GM19467 (cell line): ENCODE measurements around the gene ITSN2.

Experiments used
- ATAC-seq: cut with Tn5 transposase; IDR thresholded peaks from one replicate; pipeline ENCODE4 v1.9.1; 2021; ENCODE audit warnings: mild to moderate bottlenecking, moderate library complexity; ENCODE audit not compliant: unreplicated experiment

Gene ITSN2

GRCh38 chr2:24273598-24273997 is 86.7 kb downstream of the ITSN2 start:
- no peak for ATAC-seq

GRCh38 chr2:24272907-24273306 is 87.4 kb downstream of the ITSN2 start:
- no peak for ATAC-seq

- no peak for ATAC-seq
Measured at GRCh38 chr2:24272161-24272802, 88.1 kb downstream of the ITSN2 start.

- ATAC-seq, result no peak
Measured at GRCh38 chr2:24269265-24269664, 91.1 kb downstream of the ITSN2 start.

GRCh38 chr2:24265212-24265611 is 95.1 kb downstream of the ITSN2 start:
- no peak for ATAC-seq

- ATAC-seq, result no peak
Measured at GRCh38 chr2:24262421-24262970, 97.8 kb downstream of the ITSN2 start.

- no peak for ATAC-seq
Measured at GRCh38 chr2:24261441-24261840, 98.9 kb downstream of the ITSN2 start.

GRCh38 chr2:24259316-24259715 is 101.0 kb downstream of the ITSN2 start:
- ATAC-seq, result no peak

GRCh38 chr2:24258718-24259117 is 101.6 kb downstream of the ITSN2 start:
- ATAC-seq, result no peak

- no peak for ATAC-seq
Measured at GRCh38 chr2:24253303-24253919, 106.9 kb downstream of the ITSN2 start.

GRCh38 chr2:24247592-24247991 is 112.7 kb downstream of the ITSN2 start:
- no peak for ATAC-seq

GRCh38 chr2:24247164-24247563 is 113.2 kb downstream of the ITSN2 start:
- no peak for ATAC-seq

- no peak for ATAC-seq
Measured at GRCh38 chr2:24245986-24246776, 114.2 kb downstream of the ITSN2 start.

- no peak for ATAC-seq
Measured at GRCh38 chr2:24241528-24241927, 118.8 kb downstream of the ITSN2 start.

- no peak for ATAC-seq
Measured at GRCh38 chr2:24239553-24239952, 120.8 kb downstream of the ITSN2 start.

- no peak for ATAC-seq
Measured at GRCh38 chr2:24238158-24238557, 122.2 kb downstream of the ITSN2 start.

GRCh38 chr2:24237313-24237712 is 123.0 kb downstream of the ITSN2 start:
- no peak for ATAC-seq

- no peak for ATAC-seq
Measured at GRCh38 chr2:24233321-24233720, 127.0 kb downstream of the ITSN2 start.

- ATAC-seq, result no peak
Measured at GRCh38 chr2:24231461-24231881, 128.9 kb downstream of the ITSN2 start.

- no peak for ATAC-seq
Measured at GRCh38 chr2:24228470-24228869, 131.9 kb downstream of the ITSN2 start.

- no peak for ATAC-seq
Measured at GRCh38 chr2:24225499-24226242, 134.7 kb downstream of the ITSN2 start.
